Lower leg skin (tissue), 4 donors: ENCODE measurements around the gene CYP8B1. TPM values are rescaled to one million over a fixed set of nuclear protein-coding genes. Genes with fewer than 3 reads are reported as not detected.

Experiments
- DNase-seq, 2 donors: peaks; one replicate each; pipeline ENCODE4 v3.0.0-alpha.2; 2019; ENCODE audit warnings: low spot score in 2 of 2
- H3K4me3 ChIP-seq: fragments of 200-600 bp; sonication (generic); 2 replicates; pipeline ENCODE4 v1.5.1; 2017; ENCODE audit warnings: mild to moderate bottlenecking, low read depth; ENCODE audit not compliant: poor library complexity, severe bottlenecking
- CTCF ChIP-seq, 3 donors: fragments of 450-650 bp; IDR thresholded peaks; one replicate each; pipeline ENCODE4 v1.5.1; 2016; ENCODE audit warnings: antibody characterized with exemption in 3 of 3, mild to moderate bottlenecking in 3 of 3, moderate library complexity in 2 of 3
- POLR2A ChIP-seq, 2 donors: fragments of 450-650 bp; IDR thresholded peaks; one replicate each; pipeline ENCODE4 v1.6.1; 2016 to 2017; ENCODE audit warnings: antibody characterized with exemption in 2 of 2, mild to moderate bottlenecking in 1 of 2, moderate library complexity in 1 of 2
- WGBS, 2 donors: methylation state at CpG; one replicate each; pipeline ENCODE4 v1.1.5; 2018; 5-methylcytosine and 5-hydroxymethylcytosine counted together
- intact Hi-C: fragments of 100-400 bp; cut with DNase I; formaldehyde crosslinking; loops from one replicate; pipeline ENCODE4 v1.15.0; 2023; ENCODE audit warnings: low total_unique reads
- total RNA-seq, 4 donors: library from RNA; depleted of rRNA; stranded (reverse); fragments of >200 nt; gene quantifications; one replicate each; pipeline ENCODE4 v1.1.0, GENCODE V29; 2016

The CYP8B1 gene
- total RNA-seq, 4 donors from 2014 or later, result not detected

GRCh38 chr3:42843713-42844411 is 31.8 kb downstream of the CYP8B1 start:
- no peak for TF ChIP-seq POLR2A (IDR thresholded peaks at IDR 0.05)
- TF ChIP-seq CTCF (IDR thresholded peaks at IDR 0.05), result no peak
- WGBS, 2 donors, result 60 to 65% methylated on average over 6 of the region's 6 CpGs
- intact Hi-C loops, result no loop called here
- H3K4me3 ChIP-seq, result no peak overlapping the region
- DNase-seq, result peak in 1 of 2 donors; percentile 87

- DNase-seq, result no peak
- H3K4me3 ChIP-seq, result no peak overlapping the region
- WGBS, 2 donors, result 75 to 93% methylated on average over 1 of the region's 1 CpG
- TF ChIP-seq CTCF (IDR thresholded peaks at IDR 0.05) (no peak), POLR2A (IDR thresholded peaks at IDR 0.05) (no peak)
- intact Hi-C loops, result no loop called here
These were observed 34.3 kb downstream of the CYP8B1 start for GRCh38 chr3:42841332-42841731.

- WGBS, 2 donors, result 28 to 29% methylated on average over 7 of the region's 7 CpGs
- TF ChIP-seq POLR2A (IDR thresholded peaks at IDR 0.05) (no peak), CTCF (IDR thresholded peaks at IDR 0.05) (peak in 1 of 3 donors; percentile 47)
- intact Hi-C loops, result loop anchor here (10.0 kb wide), 1 partner anchor 65 kb away; the partner anchor contains the start of gene CCDC13
- H3K4me3 ChIP-seq, result no peak overlapping the region
- no peak for DNase-seq
These were observed 36.1 kb downstream of the CYP8B1 start for GRCh38 chr3:42839616-42840015.

- intact Hi-C loops, result loop anchor here (10.0 kb wide), 1 partner anchor 64 kb away; the partner anchor contains the start of gene CCDC13
- no peak overlapping the region for H3K4me3 ChIP-seq
- no peak for TF ChIP-seq POLR2A (IDR thresholded peaks at IDR 0.05)
- no peak for TF ChIP-seq CTCF (IDR thresholded peaks at IDR 0.05)
- 63 to 69% methylated on average over 4 of the region's 4 CpGs for WGBS, 2 donors
- DNase-seq, result no peak
These were observed 37.1 kb downstream of the CYP8B1 start for GRCh38 chr3:42838571-42838970.

- no peak overlapping the region for H3K4me3 ChIP-seq
- TF ChIP-seq CTCF (IDR thresholded peaks at IDR 0.05) (no peak), POLR2A (IDR thresholded peaks at IDR 0.05) (no peak)
- no peak for DNase-seq
- intact Hi-C loops, result loop anchor here (10.0 kb wide), 1 partner anchor 62 kb away; the partner anchor contains the start of gene CCDC13
- WGBS, 2 donors, result 90 to 93% methylated on average over 5 of the region's 5 CpGs
These were observed 39.2 kb downstream of the CYP8B1 start for GRCh38 chr3:42836150-42837123.
